ENCODE data around the gene KCNJ5.

The KCNJ5 gene

GRCh38 chr11:128895526-128895925 is 4.4 kb downstream of the KCNJ5 start:
- no peak for DNase-seq (ENCODE audit: low spot score)

GRCh38 chr11:128896356-128896755 is 5.2 kb downstream of the KCNJ5 start:
- peak; percentile 33 for DNase-seq (ENCODE audit: low spot score)

GRCh38 chr11:128897826-128898225 is 6.7 kb downstream of the KCNJ5 start:
- no peak for DNase-seq (ENCODE audit: low spot score)

GRCh38 chr11:128898580-128899344 is 7.6 kb downstream of the KCNJ5 start:
- no peak for DNase-seq (ENCODE audit: low spot score)

GRCh38 chr11:128900468-128900867 is 9.3 kb downstream of the KCNJ5 start:
- DNase-seq (ENCODE audit: low spot score) = no peak

- DNase-seq (ENCODE audit: low spot score) = no peak
Measured at GRCh38 chr11:128901653-128902514, 10.7 kb downstream of the KCNJ5 start.

- peak; percentile 74 for DNase-seq (ENCODE audit: low spot score)
Measured at GRCh38 chr11:128902515-128903066, 11.4 kb downstream of the KCNJ5 start.

GRCh38 chr11:128903248-128904061 is 12.3 kb downstream of the KCNJ5 start:
- DNase-seq (ENCODE audit: low spot score) = peak; percentile 33

- DNase-seq (ENCODE audit: low spot score) = no peak
Measured at GRCh38 chr11:128904303-128904655, 13.1 kb downstream of the KCNJ5 start.

- peak; percentile 72 for DNase-seq (ENCODE audit: low spot score)
Measured at GRCh38 chr11:128904656-128905344, 13.6 kb downstream of the KCNJ5 start.

GRCh38 chr11:128905345-128906184 is 14.4 kb downstream of the KCNJ5 start:
- peak; percentile 73 for DNase-seq (ENCODE audit: low spot score)

- DNase-seq (ENCODE audit: low spot score) = no peak
Measured at GRCh38 chr11:128906185-128907050, 15.3 kb downstream of the KCNJ5 start.

- DNase-seq (ENCODE audit: low spot score) = no peak
Measured at GRCh38 chr11:128907585-128907984, 16.4 kb downstream of the KCNJ5 start.

- DNase-seq (ENCODE audit: low spot score) = peak; percentile 88
Measured at GRCh38 chr11:128908391-128909246, 17.5 kb downstream of the KCNJ5 start.

- DNase-seq (ENCODE audit: low spot score) = no peak
Measured at GRCh38 chr11:128909438-128910125, 18.4 kb downstream of the KCNJ5 start.

- DNase-seq (ENCODE audit: low spot score) = no peak
Measured at GRCh38 chr11:128910576-128910975, 19.4 kb downstream of the KCNJ5 start.

GRCh38 chr11:128911239-128911638 is 20.1 kb downstream of the KCNJ5 start:
- DNase-seq (ENCODE audit: low spot score) = no peak

- no peak for DNase-seq (ENCODE audit: low spot score)
Measured at GRCh38 chr11:128911701-128912100, 20.5 kb downstream of the KCNJ5 start.

Data from GM03348 (cell line).